OCI-LY1 (cell line): ENCODE results near the gene MGST2.

Source experiments
- CTCF ChIP-seq: fragments of 200-600 bp; sonication (generic), shearing (Covaris generic); IDR thresholded peaks from 2 replicates; pipeline ENCODE4 v1.5.1; 2017; ENCODE audit warnings: mild to moderate bottlenecking, antibody characterized with exemption, low read length, moderate library complexity, mixed read lengths
- EZH2 ChIP-seq: fragments of 200-600 bp; sonication (generic), shearing (Covaris generic); IDR thresholded peaks from 2 replicates; pipeline ENCODE4 v1.8.0; 2017; ENCODE audit warnings: borderline replicate concordance, mixed run types, mild to moderate bottlenecking, antibody characterized with exemption, low read length, moderate library complexity, mixed read lengths

GRCh38 chr4:139745111-139745639, 79.6 kb downstream of the MGST2 start:
- TF ChIP-seq CTCF: no peak
- no peak for TF ChIP-seq EZH2
